Kidney glomerular epithelial cell (primary cell): ENCODE results near the gene CCDC187.

Source experiments
- DNase-seq: peaks from one replicate; lab custom pipeline; 2025; lab: John Stamatoyannopoulos, UW

Gene CCDC187

GRCh38 chr9:136225748-136226679 lies 77.9 kb downstream of the CCDC187 start:
- DNase-seq = peak; percentile 15

GRCh38 chr9:136225366-136225747 lies 78.5 kb downstream of the CCDC187 start:
- no peak for DNase-seq

- DNase-seq = no peak
Observed at GRCh38 chr9:136223871-136224640, 79.8 kb downstream of the CCDC187 start.

- DNase-seq = no peak
Observed at GRCh38 chr9:136222906-136223285, 81.0 kb downstream of the CCDC187 start.

GRCh38 chr9:136222166-136222905 lies 81.6 kb downstream of the CCDC187 start:
- DNase-seq = no peak

- no peak for DNase-seq
Observed at GRCh38 chr9:136220017-136220729, 83.7 kb downstream of the CCDC187 start.

- no peak for DNase-seq
Observed at GRCh38 chr9:136219276-136219675, 84.6 kb downstream of the CCDC187 start.

GRCh38 chr9:136218673-136219072 lies 85.2 kb downstream of the CCDC187 start:
- no peak for DNase-seq

GRCh38 chr9:136218271-136218670 lies 85.6 kb downstream of the CCDC187 start:
- no peak for DNase-seq

- no peak for DNase-seq
Observed at GRCh38 chr9:136216541-136217244, 87.2 kb downstream of the CCDC187 start.

GRCh38 chr9:136213733-136214132 lies 90.2 kb downstream of the CCDC187 start:
- no peak for DNase-seq

GRCh38 chr9:136212345-136212950 lies 91.4 kb downstream of the CCDC187 start:
- no peak for DNase-seq

- no peak for DNase-seq
Observed at GRCh38 chr9:136211441-136212344, 92.2 kb downstream of the CCDC187 start.

- no peak for DNase-seq
Observed at GRCh38 chr9:136211006-136211405, 92.9 kb downstream of the CCDC187 start.

- DNase-seq = no peak
Observed at GRCh38 chr9:136210276-136210675, 93.6 kb downstream of the CCDC187 start.

- DNase-seq = no peak
Observed at GRCh38 chr9:136209786-136210185, 94.1 kb downstream of the CCDC187 start.

GRCh38 chr9:136209232-136209631 lies 94.7 kb downstream of the CCDC187 start:
- DNase-seq = no peak

GRCh38 chr9:136208675-136209074 lies 95.2 kb downstream of the CCDC187 start:
- DNase-seq = no peak

GRCh38 chr9:136207616-136208015 lies 96.3 kb downstream of the CCDC187 start:
- no peak for DNase-seq
